GM23248 (cell line): ENCODE data around the gene FCN1. TPM values are rescaled to one million over a fixed set of nuclear protein-coding genes. Genes with fewer than 3 reads are reported as not detected.

Source experiments
- DNase-seq: peaks from one replicate; pipeline ENCODE4 v3.0.0-alpha.2; 2015
- H2AFZ ChIP-seq: fragments of 200-600 bp; sonication (generic); 2 replicates; pipeline ENCODE4 v1.6.1; 2016; ENCODE audit warnings: antibody characterized with exemption
- H3F3A ChIP-seq: fragments of 200-600 bp; sonication (generic); 2 replicates; pipeline ENCODE4 v1.6.1; 2016; ENCODE audit warnings: mild to moderate bottlenecking, antibody characterized with exemption, mixed run types; ENCODE audit not compliant: insufficient read depth
- H3K27ac ChIP-seq: fragments of 200-600 bp; sonication (generic); 2 replicates; pipeline ENCODE4 v1.5.1; 2016; ENCODE audit warnings: mild to moderate bottlenecking
- H3K27me3 ChIP-seq: fragments of 200-600 bp; sonication (generic); replicated peaks from 2 replicates; pipeline ENCODE4 v1.6.1; 2016; ENCODE audit warnings: mild to moderate bottlenecking; ENCODE audit not compliant: insufficient read depth
- H3K36me3 ChIP-seq: fragments of 200-600 bp; sonication (generic); 2 replicates; pipeline ENCODE4 v1.6.1; 2016; ENCODE audit warnings: low read depth, mild to moderate bottlenecking
- H3K4me1 ChIP-seq: fragments of 200-600 bp; sonication (generic); 2 replicates; pipeline ENCODE4 v1.6.1; 2016; ENCODE audit warnings: mild to moderate bottlenecking; ENCODE audit not compliant: insufficient read depth
- H3K4me2 ChIP-seq: fragments of 200-600 bp; sonication (generic); one replicate; pipeline ENCODE4 v1.6.1; 2016; ENCODE audit warnings: mild to moderate bottlenecking; ENCODE audit not compliant: unreplicated experiment
- H3K4me3 ChIP-seq: fragments of 200-600 bp; sonication (generic); 2 replicates; pipeline ENCODE4 v1.5.1; 2016; ENCODE audit warnings: mild to moderate bottlenecking
- H3K79me2 ChIP-seq: fragments of 200-600 bp; sonication (generic); 2 replicates; pipeline ENCODE4 v1.6.1; 2016; ENCODE audit warnings: mild to moderate bottlenecking; ENCODE audit not compliant: insufficient read depth
- H3K9ac ChIP-seq: fragments of 200-600 bp; sonication (generic); 2 replicates; pipeline ENCODE4 v1.6.1; 2016; ENCODE audit warnings: mild to moderate bottlenecking
- H3K9me2 ChIP-seq: fragments of 200-600 bp; sonication (generic); 2 replicates; pipeline ENCODE4 v1.6.1; 2016; ENCODE audit warnings: mixed run types, mild to moderate bottlenecking, moderate library complexity; ENCODE audit not compliant: insufficient read depth
- H3K9me3 ChIP-seq: fragments of 200-600 bp; sonication (generic); one replicate; pipeline ENCODE4 v1.6.1; 2017; ENCODE audit warnings: low read depth
- H4K20me1 ChIP-seq: fragments of 200-600 bp; sonication (generic); 2 replicates; pipeline ENCODE4 v1.6.0; 2016; ENCODE audit not compliant: insufficient read depth
- EZH2 ChIP-seq: fragments of 200-600 bp; sonication (generic); IDR thresholded peaks from 2 replicates; pipeline ENCODE4 v1.6.1; 2018; ENCODE audit warnings: antibody characterized with exemption, mild to moderate bottlenecking; ENCODE audit not compliant: insufficient read depth, poor library complexity, severe bottlenecking
- EZH2phosphoT487 ChIP-seq: fragments of 200-600 bp; sonication (generic); IDR thresholded peaks from 2 replicates; pipeline ENCODE4 v1.6.1; 2018; ENCODE audit warnings: antibody characterized with exemption, moderate library complexity, mild to moderate bottlenecking, low read depth; ENCODE audit not compliant: insufficient read depth
- WGBS, 2 experiments: methylation state at CpG; one replicate each; pipeline ENCODE4 v1.1.6; 2015 to 2017; ENCODE audit warnings: low lambda C conversion rate in 2 of 2, low coverage in 1 of 2; ENCODE audit errors: missing lambda C conversion rate in 2 of 2; 5-methylcytosine and 5-hydroxymethylcytosine counted together
- in situ Hi-C: fragments of 300-500 bp; cut with MboI; formaldehyde crosslinking; loops from 2 replicates; pipeline ENCODE4 v1.15.0; 2020
- polyA plus RNA-seq: library from polyadenylated mRNA; unstranded; fragments of >200 nt; fragmentation: Nextera tagmentation; extraction: Ambion mirVana; gene quantifications from 2 replicates; pipeline ENCODE4 v1.2.1, GENCODE V29; 2016
- total RNA-seq: library from RNA; depleted of rRNA; stranded (reverse); fragments of >200 nt; shearing (Covaris generic); gene quantifications from 2 replicates; pipeline ENCODE4 v1.2.3, GENCODE V29; 2014

The FCN1 gene
- total and polyA plus RNA-seq, 2 experiments from 2014 or later: not detected

GRCh38 chr9:134875371-134875770, 42.3 kb downstream of the FCN1 start:
- Histone ChIP-seq H3K9me3 (no peaks in the 10 kb centered on the region), H3K4me3 (no peak overlapping the region), H3K27me3 (peaks cover 61% of the 10 kb centered on the region), H4K20me1 (no peaks in the 10 kb centered on the region), H3K27ac (no peak overlapping the region), H3K4me2 (no peak overlapping the region), H2AFZ (no peak overlapping the region), H3K36me3 (no peaks in the 10 kb centered on the region), H3K9me2 (no peaks in the 10 kb centered on the region), H3K9ac (no peak overlapping the region), H3K79me2 (no peaks in the 10 kb centered on the region), H3K4me1 (no peaks in the 10 kb centered on the region), H3F3A (no peaks in the 10 kb centered on the region)
- TF ChIP-seq EZH2: no peak
- TF ChIP-seq EZH2phosphoT487: no peak
- in situ Hi-C loops: no loop called here
- 21 to 42% methylated on average over 1 of the region's 1 CpG for WGBS, 2 experiments
- DNase-seq: no peak

DNA sequence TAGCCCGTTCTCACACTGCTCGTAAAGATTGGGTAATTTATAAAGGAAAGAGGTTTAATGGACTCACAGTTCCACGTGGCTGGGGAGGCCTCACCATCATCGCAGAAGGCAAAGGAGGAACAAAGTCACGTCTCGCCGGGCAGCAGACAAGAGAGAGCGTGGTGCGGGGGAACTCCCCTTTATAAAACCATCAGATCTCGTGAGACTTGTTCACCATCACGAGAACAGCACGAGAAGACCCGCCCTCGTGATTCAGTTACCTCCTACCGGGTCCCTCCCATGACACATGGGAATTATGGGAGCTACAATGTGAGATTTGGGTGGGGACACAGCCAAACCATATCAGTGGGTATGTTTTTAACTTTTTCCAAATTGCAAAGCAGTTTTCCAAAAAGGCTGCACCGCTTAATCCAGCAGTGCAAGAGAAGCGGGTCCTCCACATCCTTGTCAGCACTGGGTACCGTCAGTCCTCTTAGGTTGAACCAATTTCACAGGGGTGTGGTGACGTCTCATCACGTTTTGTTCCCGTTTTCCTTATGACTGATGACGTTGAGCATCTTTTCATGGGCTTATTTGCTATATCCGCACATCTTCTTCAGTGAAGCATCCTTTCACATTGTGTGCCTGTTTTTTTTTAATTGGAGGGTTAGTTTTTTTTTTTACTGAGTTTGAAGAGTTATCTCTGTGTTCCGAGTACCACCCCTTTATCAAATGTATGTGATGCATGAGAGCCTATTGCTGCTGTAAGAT, 45.1 kb downstream of the FCN1 start:
- 68 to 69% methylated on average over 24 of the region's 24 CpGs for WGBS, 2 experiments
- TF ChIP-seq EZH2phosphoT487 (no peak), EZH2 (no peak)
- no peaks in the 10 kb centered on the region for H3K36me3 ChIP-seq

DNA sequence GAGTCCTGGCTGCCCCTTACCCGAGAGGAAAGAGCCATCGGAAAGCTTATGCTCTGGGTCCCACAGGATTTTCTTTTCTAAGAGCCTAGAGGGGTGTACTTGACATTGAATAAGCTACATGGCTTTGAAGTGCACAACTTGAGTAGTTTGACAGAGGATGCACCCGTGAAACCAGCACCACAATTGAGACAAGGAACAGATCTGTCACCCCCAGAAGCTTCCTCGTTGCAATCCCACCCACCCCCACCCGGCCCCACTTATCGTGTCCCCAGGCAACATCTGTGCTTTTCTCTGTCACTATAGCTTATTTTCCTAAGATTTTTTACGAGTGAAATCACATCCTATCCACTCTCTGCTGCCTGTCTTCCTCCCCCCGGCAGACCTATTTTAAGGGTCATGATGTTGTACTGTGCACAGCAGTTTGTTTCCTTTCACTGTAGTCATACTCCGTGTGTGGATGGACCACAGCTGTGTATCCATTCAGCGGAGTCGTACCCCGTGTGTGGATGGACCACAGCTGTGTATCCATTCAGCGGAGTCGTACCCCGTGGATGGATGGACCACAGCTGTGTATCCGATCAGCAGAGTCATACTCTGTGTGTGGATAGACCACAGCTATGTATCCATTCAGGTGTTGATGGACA, 45.9 kb downstream of the FCN1 start:
- Histone ChIP-seq H3K27ac (no peak overlapping the region), H3K4me2 (no peak overlapping the region), H3K79me2 (no peaks in the 10 kb centered on the region), H3K27me3 (peaks cover 37% of the 10 kb centered on the region), H3K9ac (no peak overlapping the region), H3F3A (no peaks in the 10 kb centered on the region), H3K9me3 (no peaks in the 10 kb centered on the region), H3K9me2 (no peaks in the 10 kb centered on the region), H3K4me1 (no peaks in the 10 kb centered on the region), H3K36me3 (no peaks in the 10 kb centered on the region), H2AFZ (no peak overlapping the region), H3K4me3 (no peak overlapping the region), H4K20me1 (no peaks in the 10 kb centered on the region)
- DNase-seq: no peak
- 25 to 30% methylated on average over 16 of the region's 16 CpGs for WGBS, 2 experiments
- TF ChIP-seq EZH2 (no peak), EZH2phosphoT487 (no peak)
- in situ Hi-C loops: no loop called here

More for the DNA sequence above, 45.1 kb downstream of the FCN1 start:
- no peak overlapping the region for H3K9ac ChIP-seq
- in situ Hi-C loops: no loop called here
- H4K20me1 ChIP-seq: no peaks in the 10 kb centered on the region
- H3K4me1 ChIP-seq: no peaks in the 10 kb centered on the region
- H2AFZ ChIP-seq: no peak overlapping the region
- H3K9me2 ChIP-seq: no peaks in the 10 kb centered on the region
- no peak overlapping the region for H3K4me3 ChIP-seq
- no peaks in the 10 kb centered on the region for H3K79me2 ChIP-seq
- no peak overlapping the region for H3K4me2 ChIP-seq
- H3K9me3 ChIP-seq: no peaks in the 10 kb centered on the region
- no peaks in the 10 kb centered on the region for H3F3A ChIP-seq
- no peak overlapping the region for H3K27ac ChIP-seq
- no peak for DNase-seq
- H3K27me3 ChIP-seq: peaks cover 46% of the 10 kb centered on the region

- Histone ChIP-seq H3K36me3 (no peaks in the 10 kb centered on the region), H4K20me1 (no peaks in the 10 kb centered on the region), H3K4me1 (no peaks in the 10 kb centered on the region), H3K9ac (no peak overlapping the region), H3K9me2 (no peaks in the 10 kb centered on the region), H3K27me3 (peaks cover 31% of the 10 kb centered on the region), H3K4me2 (no peak overlapping the region), H3K9me3 (no peaks in the 10 kb centered on the region), H3F3A (no peaks in the 10 kb centered on the region), H3K27ac (no peak overlapping the region), H3K4me3 (no peak overlapping the region), H3K79me2 (no peaks in the 10 kb centered on the region), H2AFZ (no peak overlapping the region)
- in situ Hi-C loops: no loop called here
- TF ChIP-seq EZH2 (no peak), EZH2phosphoT487 (no peak)
- 35 to 40% methylated on average over 30 of the region's 30 CpGs for WGBS, 2 experiments
- no peak for DNase-seq
Observed at GRCh38 chr9:134870746-134871662, 46.7 kb downstream of the FCN1 start.
